Mammary epithelial cell (primary cell): Measurements from ENCODE around the gene MXD3.

ENCODE experiments used
- EZH2 ChIP-seq: IDR thresholded peaks from 2 replicates; pipeline ENCODE4 v1.6.1; 2012; ENCODE audit warnings: low read length, inconsistent platforms, borderline replicate concordance
- TF ChIP-seq, protein P1 (sequence below), 2 donors: IDR thresholded peaks in 1 of 2; conservative IDR thresholded peaks in 1 of 2; 2 replicates each; pipeline ENCODE4 v1.5.1; 2011 to 2012; ENCODE audit warnings: inconsistent platforms in 2 of 2, low read length in 2 of 2, mild to moderate bottlenecking in 2 of 2, control low read depth in 1 of 2, low read depth in 1 of 2; ENCODE audit not compliant: insufficient read depth in 1 of 2; ENCODE audit errors: extremely low read depth in 1 of 2

GRCh38 chr5:177297922-177298321 is 13.8 kb downstream of the MXD3 start:
- TF ChIP-seq, protein P1, sequence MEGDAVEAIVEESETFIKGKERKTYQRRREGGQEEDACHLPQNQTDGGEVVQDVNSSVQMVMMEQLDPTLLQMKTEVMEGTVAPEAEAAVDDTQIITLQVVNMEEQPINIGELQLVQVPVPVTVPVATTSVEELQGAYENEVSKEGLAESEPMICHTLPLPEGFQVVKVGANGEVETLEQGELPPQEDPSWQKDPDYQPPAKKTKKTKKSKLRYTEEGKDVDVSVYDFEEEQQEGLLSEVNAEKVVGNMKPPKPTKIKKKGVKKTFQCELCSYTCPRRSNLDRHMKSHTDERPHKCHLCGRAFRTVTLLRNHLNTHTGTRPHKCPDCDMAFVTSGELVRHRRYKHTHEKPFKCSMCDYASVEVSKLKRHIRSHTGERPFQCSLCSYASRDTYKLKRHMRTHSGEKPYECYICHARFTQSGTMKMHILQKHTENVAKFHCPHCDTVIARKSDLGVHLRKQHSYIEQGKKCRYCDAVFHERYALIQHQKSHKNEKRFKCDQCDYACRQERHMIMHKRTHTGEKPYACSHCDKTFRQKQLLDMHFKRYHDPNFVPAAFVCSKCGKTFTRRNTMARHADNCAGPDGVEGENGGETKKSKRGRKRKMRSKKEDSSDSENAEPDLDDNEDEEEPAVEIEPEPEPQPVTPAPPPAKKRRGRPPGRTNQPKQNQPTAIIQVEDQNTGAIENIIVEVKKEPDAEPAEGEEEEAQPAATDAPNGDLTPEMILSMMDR (conservative IDR thresholded peaks at IDR 0.05 in 1 of 2, IDR thresholded peaks at IDR 0.05 in 1 of 2; ENCODE audit: extremely low read depth in 1 of 2, insufficient read depth in 1 of 2, low read depth in 1 of 2, low read length in 2 of 2) = no peak
- no peak for TF ChIP-seq EZH2
